C4-2B (cell line): ENCODE results near the gene SMG6.

Source experiments
- CTCF ChIP-seq: fragments of 450-650 bp; conservative IDR thresholded peaks from 2 replicates; pipeline ENCODE4 v1.5.1; 2017; ENCODE audit warnings: mild to moderate bottlenecking
- ZFX ChIP-seq: fragments of 450-650 bp; IDR thresholded peaks from 2 replicates; pipeline ENCODE4 v1.6.1; 2017

GRCh38 chr17:2113279-2113622, 190.3 kb downstream of the SMG6 start:
- TF ChIP-seq ZFX (no peak), CTCF (no peak)
